Neural cell (in vitro differentiated cells): ENCODE measurements around the gene UQCRC1. TPM values are rescaled to one million over a fixed set of nuclear protein-coding genes. Genes with fewer than 3 reads are reported as not detected.

Source experiments
- H2AFZ ChIP-seq: fragments of 200-600, 300-800 bp; sonication (generic), shearing (Covaris generic); 2 replicates; pipeline ENCODE4 v1.6.0; 2014; ENCODE audit warnings: low read depth, mild to moderate bottlenecking, antibody characterized with exemption, low read length, moderate library complexity
- H3F3A ChIP-seq: fragments of 200-600 bp; shearing (Covaris generic); 2 replicates; pipeline ENCODE4 v1.6.1; 2016; ENCODE audit warnings: mild to moderate bottlenecking, moderate library complexity, mixed read lengths, antibody characterized with exemption, low read length; ENCODE audit not compliant: insufficient read depth, poor library complexity, severe bottlenecking
- H3K27ac ChIP-seq: fragments of 200-600, 300-800 bp; sonication (generic), shearing (Covaris generic); 2 replicates; pipeline ENCODE4 v1.5.1; 2014; ENCODE audit warnings: mild to moderate bottlenecking, low read length, moderate library complexity
- H3K27me3 ChIP-seq: fragments of 300-800, 200-600 bp; sonication (generic), shearing (Covaris generic); 2 replicates; pipeline ENCODE4 v1.6.0; 2014; ENCODE audit warnings: mild to moderate bottlenecking, low read depth, low read length, moderate library complexity; ENCODE audit not compliant: insufficient read depth
- H3K36me3 ChIP-seq: fragments of 300-800, 200-600 bp; sonication (generic), shearing (Covaris generic); 2 replicates; pipeline ENCODE4 v1.5.1; 2014; ENCODE audit warnings: mild to moderate bottlenecking, antibody characterized with exemption, low read length, moderate library complexity; ENCODE audit not compliant: insufficient read depth
- H3K4me2 ChIP-seq: fragments of 300-800, 200-600 bp; sonication (generic), shearing (Covaris generic); 2 replicates; pipeline ENCODE4 v1.6.0; 2014; ENCODE audit warnings: mild to moderate bottlenecking, low read length
- H3K4me3 ChIP-seq: fragments of 300-800, 200-600 bp; sonication (generic), shearing (Covaris generic); 2 replicates; pipeline ENCODE4 v1.5.1; 2014; ENCODE audit warnings: mild to moderate bottlenecking, low read length, moderate library complexity
- H3K79me2 ChIP-seq: fragments of 200-600 bp; shearing (Covaris generic); replicated peaks from 2 replicates; pipeline ENCODE4 v1.6.0; 2014; ENCODE audit warnings: mild to moderate bottlenecking, low read length, moderate library complexity; ENCODE audit not compliant: insufficient read depth
- H3K9ac ChIP-seq: fragments of 300-800, 200-600 bp; sonication (generic), shearing (Covaris generic); 2 replicates; pipeline ENCODE4 v1.6.1; 2016; ENCODE audit warnings: mild to moderate bottlenecking, low read length, mixed read lengths
- H3K9me2 ChIP-seq: fragments of 200-600 bp; shearing (Covaris generic); 2 replicates; pipeline ENCODE4 v1.6.1; 2016; ENCODE audit warnings: mild to moderate bottlenecking, low read length, mixed read lengths; ENCODE audit not compliant: insufficient read depth
- H3K9me3 ChIP-seq: fragments of 200-600, 300-800 bp; sonication (generic), shearing (Covaris generic); 2 replicates; pipeline ENCODE4 v1.6.1; 2016; ENCODE audit warnings: mild to moderate bottlenecking, mixed run types, low read length, moderate library complexity, mixed read lengths
- H4K20me1 ChIP-seq: fragments of 200-600 bp; shearing (Covaris generic); 2 replicates; pipeline ENCODE4 v1.6.1; 2016; ENCODE audit warnings: mild to moderate bottlenecking, mixed run types; ENCODE audit not compliant: insufficient read depth
- CTCF ChIP-seq: fragments of 450-650 bp; IDR thresholded peaks from 2 replicates; pipeline ENCODE4 v1.5.1; 2014; ENCODE audit warnings: antibody characterized with exemption, mild to moderate bottlenecking, moderate library complexity; ENCODE audit not compliant: poor library complexity, severe bottlenecking
- EP300 ChIP-seq: fragments of 450-650 bp; conservative IDR thresholded peaks from 2 replicates; pipeline ENCODE4 v1.6.1; 2014; ENCODE audit warnings: antibody characterized with exemption, mild to moderate bottlenecking, moderate library complexity; ENCODE audit not compliant: poor library complexity, severe bottlenecking
- EZH2 ChIP-seq: fragments of 200-600, 300-800 bp; shearing (Covaris generic), sonication (generic); IDR thresholded peaks from 2 replicates; pipeline ENCODE4 v1.6.1; 2014; ENCODE audit warnings: antibody characterized with exemption, low read length, borderline replicate concordance, mild to moderate bottlenecking; ENCODE audit not compliant: insufficient read depth, poor library complexity, severe bottlenecking
- MXI1 ChIP-seq: fragments of 450-650 bp; conservative IDR thresholded peaks from 2 replicates; pipeline ENCODE4 v1.6.1; 2014; ENCODE audit warnings: antibody characterized with exemption, mild to moderate bottlenecking; ENCODE audit not compliant: poor library complexity, severe bottlenecking
- POLR2AphosphoS5 ChIP-seq: IDR thresholded peaks from 2 replicates; pipeline ENCODE4 v1.6.1; 2012
- RAD21 ChIP-seq: fragments of 450-650 bp; conservative IDR thresholded peaks from 2 replicates; pipeline ENCODE4 v1.6.1; 2014; ENCODE audit warnings: antibody characterized with exemption, mild to moderate bottlenecking, moderate library complexity
- REST ChIP-seq: IDR thresholded peaks from 2 replicates; pipeline ENCODE4 v1.6.1; 2012; ENCODE audit warnings: borderline replicate concordance
- SMC3 ChIP-seq: fragments of 450-650 bp; conservative IDR thresholded peaks from 2 replicates; pipeline ENCODE4 v1.6.1; 2014; ENCODE audit warnings: antibody characterized with exemption, mild to moderate bottlenecking, moderate library complexity; ENCODE audit not compliant: poor library complexity
- TAF1 ChIP-seq: IDR thresholded peaks from 2 replicates; pipeline ENCODE4 v1.6.1; 2012; ENCODE audit warnings: low read depth
- polyA plus RNA-seq: library from polyadenylated mRNA; depleted of rRNA; stranded (reverse); fragments of >200 nt; gene quantifications from 2 replicates; pipeline ENCODE4 v1.2.3, GENCODE V29; 2014

UQCRC1 gene
- polyA plus RNA-seq, 1 donor from 2014 or later, result 333 TPM

- Histone ChIP-seq H3K9me3 (no peaks in the 10 kb centered on the region), H3K27me3 (no peaks in the 10 kb centered on the region), H4K20me1 (no peaks in the 10 kb centered on the region), H3K79me2 (no peaks in the 10 kb centered on the region), H3K9ac (no peak overlapping the region), H3K36me3 (no peaks in the 10 kb centered on the region), H3K9me2 (no peaks in the 10 kb centered on the region), H3K4me2 (no peak overlapping the region), H3F3A (no peaks in the 10 kb centered on the region), H2AFZ (no peak overlapping the region), H3K27ac (no peak overlapping the region), H3K4me3 (no peak overlapping the region)
- TF ChIP-seq CTCF (no peak), TAF1 (no peak), POLR2AphosphoS5 (no peak), EZH2 (no peak), EP300 (no peak), MXI1 (no peak), REST (no peak), RAD21 (no peak), SMC3 (no peak)
Measured at GRCh38 chr3:48566401-48566760, 43.1 kb downstream of the UQCRC1 start.

GRCh38 chr3:48565591-48566400 lies 43.6 kb downstream of the UQCRC1 start:
- Histone ChIP-seq H3K27me3 (no peaks in the 10 kb centered on the region), H3K9me2 (no peaks in the 10 kb centered on the region), H3K79me2 (no peaks in the 10 kb centered on the region), H3K4me2 (no peak overlapping the region), H3F3A (no peaks in the 10 kb centered on the region), H2AFZ (no peak overlapping the region), H3K4me3 (no peak overlapping the region), H3K27ac (no peak overlapping the region), H3K9ac (no peak overlapping the region), H4K20me1 (no peaks in the 10 kb centered on the region), H3K36me3 (no peaks in the 10 kb centered on the region), H3K9me3 (no peaks in the 10 kb centered on the region)
- TF ChIP-seq TAF1, result no peak
- TF ChIP-seq REST, result no peak
- no peak for TF ChIP-seq POLR2AphosphoS5
- no peak for TF ChIP-seq EZH2
- TF ChIP-seq RAD21, result no peak
- no peak for TF ChIP-seq EP300
- TF ChIP-seq CTCF, result no peak
- no peak for TF ChIP-seq MXI1
